LoVo (cell line): ENCODE data around the gene SAMMSON.

Experiments
- DNase-seq: peaks from one replicate; pipeline ENCODE4 v3.0.0-alpha.2; 2016; ENCODE audit warnings: low spot score

Gene SAMMSON

DNA sequence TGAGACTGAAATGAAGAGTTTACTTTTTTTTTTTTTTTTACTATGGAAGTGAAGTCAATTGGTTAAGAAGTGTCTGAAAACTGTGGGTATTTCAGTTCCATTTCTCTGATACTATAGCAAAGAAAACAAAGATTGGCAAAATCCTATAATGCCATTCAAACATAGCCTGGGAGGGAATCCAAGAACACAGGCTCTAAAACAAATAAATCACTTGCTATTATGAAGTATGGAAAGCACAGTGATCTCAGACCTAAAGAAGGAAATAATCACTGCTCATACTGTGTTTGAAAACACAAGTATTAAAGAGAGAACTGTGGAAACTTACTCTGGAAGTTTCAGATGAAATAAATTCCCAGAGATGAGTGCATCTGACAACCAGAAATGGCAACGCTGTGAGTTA, 12.0 kb downstream of the SAMMSON start:
- no peak for DNase-seq

GRCh38 chr3:70020906-70021660, 21.6 kb downstream of the SAMMSON start:
- DNase-seq = no peak

- DNase-seq = no peak
These were observed 28.8 kb downstream of the SAMMSON start for GRCh38 chr3:70028361-70028760.

DNA sequence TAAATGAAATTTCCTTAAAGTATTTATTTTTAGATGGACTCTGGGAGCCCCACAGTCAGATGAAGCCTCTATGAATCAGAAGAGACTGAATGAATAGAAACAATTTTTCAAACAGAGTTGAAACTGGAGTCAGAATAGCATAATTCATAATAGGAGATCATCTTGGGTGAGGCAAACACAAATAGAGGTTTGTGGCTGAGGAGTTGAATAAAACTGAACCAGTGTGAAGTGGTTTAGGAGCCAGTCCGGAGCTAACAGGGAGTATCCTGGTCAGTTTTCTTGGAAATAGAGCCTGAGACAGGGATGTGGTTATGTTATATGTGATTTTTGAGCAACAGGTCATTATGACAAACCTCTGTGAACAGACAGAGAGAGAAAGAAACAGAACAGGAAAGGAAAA, 39.2 kb downstream of the SAMMSON start:
- DNase-seq = no peak

GRCh38 chr3:70040386-70040785, 40.9 kb downstream of the SAMMSON start:
- DNase-seq = no peak

GRCh38 chr3:70042641-70043040, 43.1 kb downstream of the SAMMSON start:
- no peak for DNase-seq

- no peak for DNase-seq
These were observed 50.2 kb downstream of the SAMMSON start for GRCh38 chr3:70049761-70050160.

DNA sequence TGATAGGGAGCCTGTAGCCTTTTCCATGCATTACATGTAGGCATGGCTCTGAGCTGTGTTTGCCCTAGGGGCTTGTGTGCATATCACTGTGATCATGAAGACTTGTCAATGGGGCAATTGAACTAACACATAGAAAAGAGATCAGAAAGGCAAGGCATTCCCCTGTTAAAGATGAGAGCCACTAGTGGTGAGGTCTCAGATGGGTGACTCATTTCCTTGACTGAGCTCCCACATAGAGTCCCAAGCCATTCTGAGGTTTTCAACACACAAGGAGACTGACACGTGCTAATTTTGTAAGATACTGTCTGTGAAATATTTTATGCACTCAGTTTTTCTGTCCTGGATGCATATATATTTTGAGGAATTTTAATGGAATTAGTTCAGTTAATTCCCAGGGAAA, 53.8 kb downstream of the SAMMSON start:
- no peak for DNase-seq

- DNase-seq = no peak
These were observed 56.5 kb downstream of the SAMMSON start for GRCh38 chr3:70056081-70056480.

GRCh38 chr3:70057426-70057825, 57.9 kb downstream of the SAMMSON start:
- DNase-seq = no peak

- DNase-seq = no peak
These were observed 61.6 kb downstream of the SAMMSON start for GRCh38 chr3:70061096-70061495.

GRCh38 chr3:70064194-70064779, 64.8 kb downstream of the SAMMSON start:
- DNase-seq = peak; percentile 33

GRCh38 chr3:70065696-70066253, 66.2 kb downstream of the SAMMSON start:
- DNase-seq = no peak

- DNase-seq = no peak
These were observed 68.5 kb downstream of the SAMMSON start for GRCh38 chr3:70067860-70068521.

DNA sequence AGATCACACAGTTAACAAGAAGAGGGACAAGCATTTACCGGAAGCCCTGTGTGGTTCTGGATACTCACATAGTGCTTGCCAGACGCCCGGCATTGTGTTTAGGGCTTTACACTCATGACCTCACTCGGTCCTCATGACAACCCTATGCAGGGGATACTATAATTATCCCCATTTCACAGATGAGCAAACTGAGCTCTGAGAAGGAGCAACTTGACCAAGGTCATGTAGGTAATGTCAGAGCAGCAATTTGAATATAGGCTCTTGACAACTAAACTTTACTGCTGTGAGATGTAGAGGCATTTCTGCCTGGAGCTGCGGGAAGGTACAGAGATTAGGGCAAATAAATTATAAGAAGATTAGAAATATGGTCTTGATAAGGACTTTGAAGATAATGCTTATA, 70.0 kb downstream of the SAMMSON start:
- no peak for DNase-seq

- no peak for DNase-seq
These were observed 71.6 kb downstream of the SAMMSON start for GRCh38 chr3:70071138-70071537.

DNA sequence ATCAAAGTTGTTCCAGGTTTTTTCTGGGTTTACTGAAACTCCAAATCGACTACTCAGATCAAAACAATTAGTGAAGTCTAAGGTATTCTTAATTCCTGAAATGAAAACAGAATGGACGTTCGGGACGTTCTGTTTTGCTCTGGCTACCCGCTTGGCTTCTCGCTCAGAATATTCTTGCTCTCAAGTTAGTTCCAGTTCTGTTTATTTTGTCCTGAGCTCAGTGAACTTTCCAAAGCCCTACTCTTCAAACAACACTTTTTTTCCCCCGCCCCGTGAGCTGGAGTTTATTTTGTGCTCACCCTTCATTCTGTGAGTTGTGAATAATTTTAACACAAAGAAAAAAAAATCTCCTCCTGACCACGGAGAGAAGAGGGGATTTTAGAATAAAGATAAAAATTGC, 72.6 kb downstream of the SAMMSON start:
- DNase-seq = no peak

DNA sequence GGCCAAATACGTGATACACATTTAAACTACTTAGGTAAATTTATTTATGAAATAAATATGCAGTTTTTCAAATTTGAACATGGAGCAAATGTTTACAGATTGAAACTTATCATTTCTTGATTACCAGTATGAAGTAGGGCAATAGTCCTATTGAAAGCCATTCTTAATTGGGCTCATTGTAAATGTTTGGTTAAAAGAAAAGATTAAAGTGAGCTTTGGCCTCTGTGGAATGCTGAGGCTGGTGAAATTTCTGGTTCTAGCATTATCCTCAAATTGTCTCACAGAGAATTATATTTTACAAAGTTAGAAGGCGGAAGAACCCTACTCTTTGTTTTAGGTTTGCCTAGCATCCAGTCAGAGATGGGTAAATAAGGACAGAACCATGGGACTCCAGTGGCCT, 73.2 kb downstream of the SAMMSON start:
- no peak for DNase-seq

DNA sequence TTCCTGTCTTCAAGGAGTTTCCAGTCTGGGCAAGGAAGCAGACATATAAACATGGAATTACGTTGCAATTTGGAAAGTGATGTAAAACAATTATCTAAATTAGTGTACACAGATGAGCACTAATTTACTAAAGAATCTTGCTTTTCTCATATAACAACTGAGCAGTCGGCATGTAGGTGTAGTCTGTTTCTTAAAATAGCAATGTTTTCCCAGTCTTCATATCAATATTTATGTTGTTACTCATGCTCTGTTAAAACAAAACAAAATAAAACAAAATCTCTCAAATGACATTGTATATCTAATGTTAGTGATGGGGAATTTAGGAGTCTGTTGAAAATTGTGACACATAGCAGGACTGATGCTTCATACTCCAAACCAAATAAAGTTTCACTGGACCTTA, 75.6 kb downstream of the SAMMSON start:
- DNase-seq = no peak

DNA sequence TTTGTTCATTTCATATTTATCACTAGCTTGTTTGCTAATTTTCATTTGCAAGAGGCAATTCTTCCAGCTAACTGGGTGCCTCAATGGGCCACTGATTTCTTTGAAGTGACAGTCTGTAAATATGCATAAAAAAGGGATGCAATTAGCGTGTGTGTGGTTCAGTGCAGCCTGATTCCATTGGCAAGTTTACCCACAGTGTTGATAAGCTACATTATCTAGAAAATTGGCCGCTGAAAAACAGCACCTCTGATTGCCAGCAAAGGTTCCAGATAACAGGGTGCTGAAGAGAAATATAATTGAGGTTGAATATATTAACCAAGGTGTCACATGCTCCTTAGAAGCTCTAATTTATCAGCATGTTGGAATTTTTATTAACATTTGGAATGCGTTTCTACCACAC, 76.9 kb downstream of the SAMMSON start:
- no peak for DNase-seq

- DNase-seq = no peak
These were observed 79.2 kb downstream of the SAMMSON start for GRCh38 chr3:70078778-70079177.

GRCh38 chr3:70085613-70086012, 86.1 kb downstream of the SAMMSON start:
- no peak for DNase-seq

- no peak for DNase-seq
These were observed 86.8 kb downstream of the SAMMSON start for GRCh38 chr3:70086336-70086735.
